HG02884 (cell line): ENCODE data around the gene CYB5B.

Experiments used
- ATAC-seq: cut with Tn5 transposase; IDR thresholded peaks from one replicate; pipeline ENCODE4 v1.9.1; 2021; ENCODE audit warnings: mild to moderate bottlenecking, moderate library complexity; ENCODE audit not compliant: unreplicated experiment

The CYB5B gene

DNA sequence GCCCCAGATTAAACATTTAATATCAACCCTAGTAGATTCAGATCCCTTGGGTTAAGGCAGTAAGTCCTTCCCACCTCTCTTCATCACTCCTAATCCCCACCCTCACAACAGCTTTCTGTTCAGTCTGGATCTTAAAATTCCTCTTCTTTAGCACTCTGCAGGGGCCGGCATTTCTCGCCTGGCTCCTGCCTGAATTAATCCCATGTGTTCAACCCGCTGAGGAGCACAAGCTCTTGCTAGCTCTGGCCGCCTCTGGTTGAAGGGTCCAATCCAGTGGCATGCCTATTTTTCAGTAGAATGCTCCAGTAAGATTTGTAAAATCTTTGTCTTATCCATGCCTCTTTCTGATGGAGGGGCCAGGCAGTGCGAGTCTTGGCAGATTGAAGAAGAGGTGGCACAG is 59.2 kb downstream of the CYB5B start:
- no peak for ATAC-seq

GRCh38 chr16:69485361-69485760 is 60.9 kb downstream of the CYB5B start:
- no peak for ATAC-seq

GRCh38 chr16:69485816-69486215 is 61.4 kb downstream of the CYB5B start:
- no peak for ATAC-seq

GRCh38 chr16:69486272-69486671 is 61.9 kb downstream of the CYB5B start:
- no peak for ATAC-seq

DNA sequence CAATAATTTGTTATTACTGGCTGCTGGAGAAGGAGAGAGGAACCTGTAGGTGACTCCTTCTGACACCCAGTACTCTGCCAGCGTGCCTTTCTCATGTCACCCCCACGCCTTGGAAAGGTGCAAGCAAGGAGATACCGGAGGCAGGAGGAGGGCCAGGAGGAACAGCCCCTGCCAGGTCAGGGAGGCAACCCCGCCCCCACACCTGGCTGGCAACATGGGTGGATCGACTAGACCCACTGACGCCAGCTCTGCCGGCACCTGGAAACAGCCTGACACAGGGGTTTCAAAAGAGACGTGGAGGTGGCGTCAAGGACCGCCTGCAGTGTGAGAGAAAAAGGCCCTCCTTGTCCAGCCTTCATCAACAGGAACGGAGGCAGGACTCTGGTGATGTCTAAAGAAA is 62.3 kb downstream of the CYB5B start:
- ATAC-seq = no peak

GRCh38 chr16:69490707-69491324 is 66.4 kb downstream of the CYB5B start:
- no peak for ATAC-seq

GRCh38 chr16:69494991-69495392 is 70.6 kb downstream of the CYB5B start:
- ATAC-seq = no peak

- ATAC-seq = no peak
These were observed 71.4 kb downstream of the CYB5B start for GRCh38 chr16:69495821-69496220.

DNA sequence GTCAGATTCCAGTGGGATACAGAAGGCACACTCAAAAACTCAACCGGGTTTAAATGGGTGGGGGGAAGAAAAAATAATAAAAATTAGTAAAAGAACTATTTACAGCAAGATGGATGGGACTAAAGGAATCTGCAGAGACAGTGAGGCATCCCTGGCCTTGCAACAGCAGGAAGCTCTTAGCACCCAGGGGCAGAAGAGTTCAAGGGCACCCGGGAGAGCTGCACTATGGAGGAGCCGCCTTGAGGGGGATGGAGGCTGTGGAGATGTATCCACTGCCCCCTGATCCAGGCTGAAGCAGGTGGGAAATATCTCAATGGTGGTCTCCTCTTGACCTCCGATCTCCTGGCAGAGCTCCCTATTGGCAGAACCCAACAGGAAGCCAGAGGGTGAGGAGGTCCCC is 72.0 kb downstream of the CYB5B start:
- no peak for ATAC-seq

DNA sequence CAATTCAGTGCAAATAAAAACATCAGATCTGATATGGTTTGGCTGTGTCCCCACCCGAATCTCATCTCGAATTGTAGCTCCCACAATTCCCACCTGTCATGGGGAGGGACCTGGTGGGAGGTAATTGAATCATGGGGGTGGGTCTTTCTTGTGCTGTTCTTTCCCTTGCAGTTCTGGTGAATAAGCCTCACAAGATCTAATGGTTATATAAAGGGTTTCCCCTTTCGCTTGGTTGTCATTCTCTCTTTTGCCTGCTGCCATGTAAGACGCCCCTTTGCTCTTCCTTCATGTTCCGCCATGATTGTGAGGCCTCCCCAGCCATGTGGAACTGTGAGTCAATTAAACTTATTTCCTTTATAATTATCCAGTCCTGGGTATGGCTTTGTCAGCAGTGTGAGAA is 72.5 kb downstream of the CYB5B start:
- ATAC-seq = no peak

- no peak for ATAC-seq
These were observed 73.6 kb downstream of the CYB5B start for GRCh38 chr16:69497876-69498596.

DNA sequence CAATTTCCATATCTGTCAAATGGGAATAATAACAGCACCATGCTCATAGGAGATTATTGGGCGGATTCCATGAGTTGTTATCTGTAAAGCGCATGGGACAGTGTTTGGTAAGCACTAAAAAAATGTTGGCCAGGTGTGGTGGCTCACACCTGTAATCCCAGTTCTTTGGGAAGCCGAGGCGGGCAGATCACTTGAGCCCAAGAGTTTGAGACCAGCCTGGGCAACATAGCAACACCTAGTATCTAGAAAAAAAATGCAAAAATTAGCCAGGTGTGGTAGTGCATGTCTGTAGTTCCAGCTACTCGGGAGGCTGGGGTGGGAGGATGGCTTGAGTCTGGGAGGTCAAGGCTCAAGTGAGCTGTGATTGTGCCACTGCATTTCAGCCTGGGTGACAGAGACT is 74.5 kb downstream of the CYB5B start:
- no peak for ATAC-seq

- no peak for ATAC-seq
These were observed 75.3 kb downstream of the CYB5B start for GRCh38 chr16:69499541-69500230.

GRCh38 chr16:69500496-69500895 is 76.1 kb downstream of the CYB5B start:
- no peak for ATAC-seq

DNA sequence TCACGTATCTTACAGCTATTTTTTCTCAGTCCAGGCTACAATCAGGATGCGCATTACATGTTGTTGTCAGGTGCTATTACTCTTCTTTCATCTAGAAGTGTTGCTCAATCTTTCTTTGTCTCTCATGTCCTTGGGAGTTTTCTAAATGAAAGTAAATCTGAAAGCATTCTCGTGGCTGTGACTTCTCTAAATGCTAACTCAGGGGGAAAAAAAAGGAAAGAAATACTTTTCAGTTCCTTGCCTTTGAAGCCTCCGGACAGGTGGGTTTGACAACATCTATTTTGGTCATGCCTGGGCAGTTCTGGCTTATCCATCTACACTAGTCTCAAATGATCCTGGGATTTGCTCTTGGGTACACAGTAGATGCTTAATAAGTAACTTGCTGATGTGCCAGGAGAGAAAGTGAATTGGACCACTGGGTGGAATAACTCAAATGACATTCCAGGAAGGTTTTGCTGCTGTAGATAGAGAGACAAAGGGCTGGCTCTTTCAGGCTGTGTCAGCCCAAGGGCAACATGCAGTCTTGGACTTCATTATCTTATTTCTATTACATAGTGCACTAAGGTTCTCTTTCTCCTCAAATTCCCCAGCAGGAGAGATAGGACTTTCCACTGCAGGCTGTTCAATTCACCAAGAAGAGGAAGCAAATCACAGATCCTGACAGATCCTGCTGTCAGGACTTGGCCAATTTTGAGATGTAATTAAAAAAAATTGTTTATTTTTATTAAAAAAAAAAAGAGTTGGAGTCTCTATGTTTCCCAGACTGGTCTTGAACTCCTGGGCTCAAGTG is 77.7 kb downstream of the CYB5B start:
- ATAC-seq = no peak

DNA sequence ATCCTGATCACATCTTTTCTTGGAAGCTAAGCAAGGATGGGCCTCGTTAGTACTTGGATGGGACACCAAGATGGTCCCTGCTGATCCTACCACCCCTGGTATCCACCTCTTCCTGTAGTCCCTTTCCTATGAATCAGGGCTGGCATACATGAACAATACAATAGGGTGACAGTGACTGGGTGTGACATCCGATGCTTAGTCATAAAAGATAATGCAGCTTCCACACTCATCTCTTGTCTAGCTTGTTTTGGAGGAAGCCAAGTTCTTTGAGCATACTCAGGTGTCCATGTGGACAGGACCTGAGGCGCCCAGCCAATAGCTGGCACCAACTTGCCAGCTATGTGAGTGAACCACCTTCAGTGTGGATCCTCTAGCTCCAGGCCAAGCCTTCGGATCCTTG is 78.8 kb downstream of the CYB5B start:
- ATAC-seq = no peak

- ATAC-seq = no peak
These were observed 83.8 kb downstream of the CYB5B start for GRCh38 chr16:69508033-69508755.

- ATAC-seq = no peak
These were observed 84.7 kb downstream of the CYB5B start for GRCh38 chr16:69509125-69509524.

- no peak for ATAC-seq
These were observed 87.2 kb downstream of the CYB5B start for GRCh38 chr16:69511651-69512050.

DNA sequence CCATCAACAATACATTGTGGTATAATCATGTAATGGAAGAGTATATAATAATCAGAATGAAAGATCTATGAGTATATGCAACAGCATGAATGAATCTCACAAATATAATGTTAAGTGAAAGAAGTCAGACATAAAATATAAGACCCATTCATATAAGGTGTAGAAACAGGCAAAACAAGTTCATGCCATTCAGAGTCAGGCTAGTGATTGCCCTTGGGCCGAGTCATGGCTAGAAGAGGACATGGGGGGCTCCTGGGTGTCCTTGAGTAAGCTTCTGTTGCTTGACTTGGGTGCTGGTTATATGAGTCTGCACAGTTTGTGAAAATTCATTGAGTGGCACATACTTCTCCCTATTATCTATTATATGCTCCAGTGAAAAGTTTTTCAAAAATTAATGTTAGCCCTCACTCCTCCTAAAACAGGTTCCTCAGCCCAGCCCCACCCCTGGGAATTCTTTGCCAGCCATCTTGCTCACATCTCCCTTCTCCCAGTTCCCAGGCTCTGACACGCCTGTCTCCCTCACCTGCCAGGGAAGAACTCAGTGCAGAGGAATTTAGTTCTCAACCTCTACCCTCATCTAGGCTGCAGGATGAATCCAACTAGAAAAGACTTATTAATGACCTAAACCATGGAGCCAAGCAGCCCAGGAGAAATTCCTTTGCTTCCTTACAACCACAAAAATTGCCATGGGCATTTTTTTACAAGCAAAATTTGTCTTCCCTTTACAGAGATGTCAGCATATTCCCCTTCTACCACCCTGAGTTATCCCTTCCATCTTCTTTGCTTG is 89.0 kb downstream of the CYB5B start:
- no peak for ATAC-seq
